CD4-positive, alpha-beta T cell treated with Interleukin-2 at 100 ng/mL for 4 hours (primary cell): ENCODE measurements around the gene TAT.
A peak's percentile ranks its signal among the peaks of the same experiment; 100 is the strongest.

Source experiments
- DNase-seq: peaks from one replicate; pipeline ENCODE4 v3.0.0-alpha.2; 2020; ENCODE audit warnings: low spot score

The TAT gene

DNA sequence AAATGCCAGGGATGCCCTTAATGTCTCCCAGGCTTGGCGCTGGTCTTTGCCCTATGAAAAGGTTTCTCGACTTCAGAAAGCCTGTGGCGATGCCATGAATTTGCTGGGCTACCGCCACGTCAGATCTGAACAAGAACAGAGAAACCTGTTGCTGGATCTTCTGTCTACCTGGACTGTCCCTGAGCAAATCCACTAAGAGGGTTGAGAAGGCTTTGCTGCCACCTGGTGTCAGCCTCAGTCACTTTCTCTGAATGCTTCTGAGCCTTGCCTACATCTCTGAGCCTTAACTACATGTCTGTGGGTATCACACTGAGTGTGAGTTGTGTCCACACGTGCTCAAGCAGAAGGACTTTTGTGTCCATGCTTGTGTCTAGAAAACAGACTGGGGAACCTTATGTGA is 39.2 kb downstream of the TAT start:
- DNase-seq = peak; percentile 20

DNA sequence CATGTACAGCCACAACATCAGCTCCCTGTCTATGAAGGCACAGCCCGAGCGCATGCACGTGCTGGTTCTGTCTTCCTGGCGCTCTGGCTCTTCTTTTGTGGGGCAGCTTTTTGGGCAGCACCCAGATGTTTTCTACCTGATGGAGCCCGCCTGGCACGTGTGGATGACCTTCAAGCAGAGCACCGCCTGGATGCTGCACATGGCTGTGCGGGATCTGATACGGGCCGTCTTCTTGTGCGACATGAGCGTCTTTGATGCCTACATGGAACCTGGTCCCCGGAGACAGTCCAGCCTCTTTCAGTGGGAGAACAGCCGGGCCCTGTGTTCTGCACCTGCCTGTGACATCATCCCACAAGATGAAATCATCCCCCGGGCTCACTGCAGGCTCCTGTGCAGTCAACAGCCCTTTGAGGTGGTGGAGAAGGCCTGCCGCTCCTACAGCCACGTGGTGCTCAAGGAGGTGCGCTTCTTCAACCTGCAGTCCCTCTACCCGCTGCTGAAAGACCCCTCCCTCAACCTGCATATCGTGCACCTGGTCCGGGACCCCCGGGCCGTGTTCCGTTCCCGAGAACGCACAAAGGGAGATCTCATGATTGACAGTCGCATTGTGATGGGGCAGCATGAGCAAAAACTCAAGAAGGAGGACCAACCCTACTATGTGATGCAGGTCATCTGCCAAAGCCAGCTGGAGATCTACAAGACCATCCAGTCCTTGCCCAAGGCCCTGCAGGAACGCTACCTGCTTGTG is 40.0 kb downstream of the TAT start:
- no peak for DNase-seq

DNA sequence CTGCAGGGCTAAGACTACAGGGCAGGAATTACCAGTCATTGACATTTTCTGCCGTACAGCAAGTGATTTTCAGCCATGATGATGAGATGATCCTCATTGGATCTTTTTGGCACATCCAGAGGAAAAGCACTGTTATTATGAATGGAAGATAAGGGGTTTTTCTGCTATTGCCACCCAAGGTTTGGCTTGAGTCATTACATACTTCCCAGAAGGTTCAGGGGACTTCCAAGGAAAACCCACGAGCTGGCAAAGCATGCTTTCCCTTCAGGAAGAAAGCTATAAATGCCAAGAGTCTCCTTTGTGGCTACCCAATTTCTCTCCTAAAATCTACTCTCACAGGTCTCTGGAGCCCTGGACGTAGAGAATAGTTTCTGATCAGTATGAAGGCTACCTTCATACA is 44.5 kb downstream of the TAT start:
- DNase-seq = no peak

GRCh38 chr16:71528863-71529262 is 48.0 kb downstream of the TAT start:
- DNase-seq = no peak

- DNase-seq = no peak
These were observed 48.6 kb downstream of the TAT start for GRCh38 chr16:71528257-71528656.

DNA sequence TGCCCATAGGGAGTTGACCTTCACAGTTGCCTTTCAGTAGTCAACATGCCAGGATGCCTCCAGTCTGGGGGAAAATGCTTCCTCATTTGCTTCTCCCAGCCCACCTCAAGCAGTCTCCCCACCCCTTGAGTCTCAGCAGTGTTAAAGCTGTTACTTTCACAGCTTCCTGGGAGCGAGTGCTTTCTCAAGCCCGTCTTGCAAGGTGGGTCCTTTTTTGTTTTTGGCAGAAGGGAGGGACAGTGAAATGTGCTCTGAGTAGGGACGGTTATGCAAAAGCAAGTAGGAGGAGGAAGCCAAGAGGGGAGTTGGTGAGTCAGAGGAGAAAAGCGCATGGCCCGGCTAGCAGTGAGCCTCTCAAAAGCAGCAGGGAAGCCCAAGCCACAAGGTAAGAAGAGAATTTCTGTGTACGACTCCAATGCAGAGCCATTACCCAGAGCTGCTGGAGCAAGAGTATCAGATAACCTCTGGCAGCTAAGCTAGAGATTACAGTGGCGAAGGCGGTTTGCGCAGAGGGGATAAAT is 50.7 kb downstream of the TAT start, which contains the start of gene CHST4:
CHST4 (plus strand) TSS at position 316 of the 521 bp plus-strand sequence. CDS start 10,252 bp downstream, outside the sequence.
- no peak for DNase-seq

GRCh38 chr16:71524566-71525553 is 52.0 kb downstream of the TAT start:
- no peak for DNase-seq

DNA sequence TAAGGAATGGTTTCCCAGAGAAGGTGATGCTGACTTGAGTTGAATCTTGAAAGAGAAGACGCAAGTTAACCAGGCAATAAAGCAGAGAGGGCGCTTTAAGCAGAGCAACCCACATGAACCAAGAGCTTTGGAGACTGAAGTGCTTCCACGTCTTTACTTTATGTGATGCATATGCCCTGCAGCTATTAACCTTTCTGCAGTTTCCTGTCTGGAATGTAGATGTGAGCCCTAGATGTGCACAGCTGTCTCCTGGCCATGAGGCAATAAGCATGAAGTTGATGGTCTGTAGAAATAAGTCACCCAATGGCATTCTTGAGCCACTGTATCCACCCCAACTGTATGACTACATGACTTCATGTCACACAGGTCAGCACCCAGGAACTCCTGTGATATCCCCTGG is 56.3 kb downstream of the TAT start:
- no peak for DNase-seq
